SK-N-MC (cell line): ENCODE data around the gene PAX5.

ENCODE experiments used
- EZH2 ChIP-seq: fragments of 200-600 bp; sonication (generic); IDR thresholded peaks from one replicate; pipeline ENCODE4 v1.6.1; 2017; ENCODE audit warnings: antibody characterized with exemption
- FOXP2 ChIP-seq: optimal IDR thresholded peaks from 2 replicates; pipeline ENCODE3; 2011; ENCODE audit warnings: mild to moderate bottlenecking, moderate library complexity; ENCODE audit not compliant: insufficient read depth; ENCODE audit errors: extremely low read length, control extremely low read depth
- POLR2AphosphoS5 ChIP-seq: IDR thresholded peaks from 2 replicates; pipeline ENCODE4 v1.6.1; 2012; ENCODE audit warnings: mild to moderate bottlenecking, low read depth, low read length, borderline replicate concordance

- no peak for TF ChIP-seq POLR2AphosphoS5
- no peak for TF ChIP-seq EZH2
- TF ChIP-seq FOXP2, result no peak
Observed at GRCh38 chr9:36839131-36839885, 194.8 kb downstream of the PAX5 start.
